Measurements from ENCODE around the gene PRUNE1.

- TF ChIP-seq ELF4 (IDR thresholded peaks at IDR 0.05) (no peak), SP1 (IDR thresholded peaks at IDR 0.05) (no peak), FOXM1 (IDR thresholded peaks at IDR 0.05; ENCODE audit: borderline replicate concordance) (no peak), TARDBP (IDR thresholded peaks at IDR 0.05) (no peak), L3MBTL2 (conservative IDR thresholded peaks at IDR 0.05) (no peak), ARNT (IDR thresholded peaks at IDR 0.05) (no peak), FOXA1 (IDR thresholded peaks at IDR 0.05) (no peak), BHLHE40 (IDR thresholded peaks at IDR 0.05; ENCODE audit: borderline replicate concordance) (no peak), FOXK2 (IDR thresholded peaks at IDR 0.05) (no peak), PKNOX1 (IDR thresholded peaks at IDR 0.05) (no peak), SUZ12 (IDR thresholded peaks at IDR 0.05) (no peak), NFRKB (IDR thresholded peaks at IDR 0.05) (no peak), ZNF384 (IDR thresholded peaks at IDR 0.05) (no peak)
Observed at GRCh38 chr1:151067185-151067584, 58.9 kb downstream of the PRUNE1 start.
